Measurements from ENCODE around the gene GRAMD1C.

DNA sequence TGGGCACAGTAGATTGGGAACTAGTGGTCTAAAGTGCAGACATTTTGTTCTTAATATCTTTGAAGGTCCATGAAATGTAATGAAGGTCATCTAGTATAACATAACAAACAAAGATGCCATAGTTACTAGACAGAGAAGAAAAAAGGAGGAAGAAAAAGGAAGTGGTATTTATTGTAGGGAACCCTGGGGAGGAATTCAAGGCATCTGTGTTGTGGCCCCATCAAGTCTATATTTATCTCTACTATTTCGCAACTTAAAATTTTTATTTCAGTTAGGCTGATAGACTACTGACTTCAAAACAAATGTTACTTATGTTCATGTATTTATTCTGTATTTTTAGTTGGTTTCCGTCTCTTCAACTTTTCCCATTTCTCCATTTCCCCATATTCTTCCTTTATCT lies 60.3 kb downstream of the GRAMD1C start:
- TF ChIP-seq POLR2A (IDR thresholded peaks at IDR 0.05) (no peak), CTCF (IDR thresholded peaks at IDR 0.05) (no peak)
